Liver (tissue), 9 donors: Measurements from ENCODE around the gene PREX1. TPM values are rescaled to one million over a fixed set of nuclear protein-coding genes. Genes with fewer than 3 reads are reported as not detected.

Experiments used
- DNase-seq: peaks from one replicate; pipeline ENCODE4 v3.0.0-alpha.2; 2017; ENCODE audit warnings: low spot score
- H3K27ac ChIP-seq, 2 donors: one replicate each; pipeline ENCODE4 v1.7.0; 2013; ENCODE audit warnings: inconsistent platforms in 2 of 2, low read length in 2 of 2, control low read depth in 1 of 2, low read depth in 1 of 2, mild to moderate bottlenecking in 1 of 2
- H3K27me3 ChIP-seq, 4 donors: one replicate each; pipeline versions ENCODE4 v1.6.1 to v1.7.0; 2013; ENCODE audit warnings: low read length in 3 of 4, inconsistent platforms in 1 of 4, mild to moderate bottlenecking in 1 of 4, moderate library complexity in 1 of 4; ENCODE audit not compliant: control insufficient read depth in 4 of 4, insufficient read depth in 4 of 4
- H3K36me3 ChIP-seq, 4 donors: one replicate each; pipeline versions ENCODE4 v1.6.1 to v1.7.0; 2013; ENCODE audit warnings: low read length in 3 of 4, mild to moderate bottlenecking in 3 of 4, low read depth in 1 of 4, moderate library complexity in 1 of 4; ENCODE audit not compliant: control insufficient read depth in 4 of 4, insufficient read depth in 3 of 4
- H3K4me1 ChIP-seq, 4 donors: one replicate each; pipeline versions ENCODE4 v1.6.1 to v1.7.0; 2013; ENCODE audit warnings: low read length in 3 of 4, mild to moderate bottlenecking in 3 of 4, moderate library complexity in 1 of 4; ENCODE audit not compliant: control insufficient read depth in 4 of 4, insufficient read depth in 4 of 4
- H3K4me3 ChIP-seq, 3 donors: one replicate each; pipeline versions ENCODE4 v1.6.1 to v1.7.0; 2013; ENCODE audit warnings: low read length in 3 of 3, control low read depth in 1 of 3, low read depth in 1 of 3, mild to moderate bottlenecking in 1 of 3
- H3K9ac ChIP-seq, 2 donors: one replicate each; pipeline ENCODE4 v1.7.0; 2013; ENCODE audit warnings: low read length in 2 of 2, mild to moderate bottlenecking in 2 of 2, moderate library complexity in 2 of 2, control low read depth in 1 of 2, low read depth in 1 of 2
- H3K9me3 ChIP-seq, 4 donors: one replicate each; pipeline versions ENCODE4 v1.6.1 to v1.7.0; 2013; ENCODE audit warnings: low read length in 3 of 4; ENCODE audit not compliant: control insufficient read depth in 4 of 4
- ATF3 ChIP-seq: IDR thresholded peaks from 2 replicates; pipeline ENCODE4 v1.6.1; 2016; ENCODE audit warnings: antibody characterized with exemption
- CTCF ChIP-seq: fragments of 150-350 bp; IDR thresholded peaks from 2 replicates; pipeline ENCODE4 v1.5.1; 2017; ENCODE audit warnings: improper control_type of control experiment, low read depth, low read length; ENCODE audit not compliant: missing input control
- EGR1 ChIP-seq, 2 donors: IDR thresholded peaks; 2 replicates each; pipeline ENCODE4 v1.6.1; 2016 to 2018; ENCODE audit warnings: antibody characterized with exemption in 2 of 2, low read depth in 2 of 2
- FOXA1 ChIP-seq: IDR thresholded peaks from 2 replicates; pipeline ENCODE4 v1.6.1; 2016; ENCODE audit warnings: antibody characterized with exemption
- GABPA ChIP-seq, 2 donors: IDR thresholded peaks in 1 of 2; conservative IDR thresholded peaks in 1 of 2; 2 replicates each; pipeline ENCODE4 v1.6.1; 2016; ENCODE audit warnings: antibody characterized with exemption in 2 of 2, mild to moderate bottlenecking in 1 of 2, moderate library complexity in 1 of 2
- HNF4G ChIP-seq: IDR thresholded peaks from 2 replicates; pipeline ENCODE4 v1.6.1; 2016; ENCODE audit warnings: antibody characterized with exemption
- JUND ChIP-seq, 2 donors: IDR thresholded peaks; 2 replicates each; pipeline ENCODE4 v1.6.1; 2016; ENCODE audit warnings: antibody characterized with exemption in 2 of 2
- MAX ChIP-seq: IDR thresholded peaks from 2 replicates; pipeline ENCODE4 v1.6.1; 2016; ENCODE audit warnings: antibody characterized with exemption
- NR2F2 ChIP-seq: IDR thresholded peaks from 2 replicates; pipeline ENCODE4 v1.6.1; 2016; ENCODE audit warnings: antibody characterized with exemption
- RAD21 ChIP-seq, 2 donors: IDR thresholded peaks; 2 replicates each; pipeline ENCODE4 v1.6.1; 2016; ENCODE audit warnings: antibody characterized with exemption in 2 of 2, mild to moderate bottlenecking in 2 of 2
- REST ChIP-seq: IDR thresholded peaks from 2 replicates; pipeline ENCODE4 v1.6.1; 2016; ENCODE audit warnings: antibody characterized with exemption, mild to moderate bottlenecking
- RXRA ChIP-seq, 2 donors: IDR thresholded peaks; 2 replicates each; pipeline ENCODE4 v1.6.1; 2017 to 2018; ENCODE audit warnings: antibody characterized with exemption in 2 of 2, mild to moderate bottlenecking in 1 of 2
- SP1 ChIP-seq: IDR thresholded peaks from 2 replicates; pipeline ENCODE4 v1.6.1; 2018; ENCODE audit warnings: antibody characterized with exemption, mild to moderate bottlenecking
- TAF1 ChIP-seq: conservative IDR thresholded peaks from 2 replicates; pipeline ENCODE4 v1.6.1; 2016; ENCODE audit warnings: antibody characterized with exemption, mild to moderate bottlenecking
- YY1 ChIP-seq: IDR thresholded peaks from 2 replicates; pipeline ENCODE4 v1.6.1; 2016; ENCODE audit warnings: antibody characterized with exemption, mild to moderate bottlenecking
- ZBTB33 ChIP-seq: IDR thresholded peaks from 2 replicates; pipeline ENCODE4 v1.6.1; 2016; ENCODE audit warnings: antibody characterized with exemption
- WGBS: extraction: QIAGEN DNeasy Blood & Tissue Kit; methylation state at CpG from one replicate; pipeline ENCODE4 v1.1.7; 2013; 5-methylcytosine and 5-hydroxymethylcytosine counted together
- polyA plus RNA-seq, 2 donors: library from polyadenylated mRNA; stranded (reverse) in 1 of 2; unstranded in 1 of 2; fragments of 200-250 nt in 1 of 2; fragments of >200 nt in 1 of 2; fragmentation: Nextera tagmentation in 1 of 2; extraction: Ambion mirVana in 1 of 2; gene quantifications; one replicate each; pipeline versions ENCODE4 v1.2.1 to v1.2.3, GENCODE V29; 2013 to 2015
- total RNA-seq, 2 donors: library from RNA; depleted of rRNA; stranded (reverse); fragments of >200 nt; gene quantifications; one replicate each; pipeline ENCODE4 v1.2.3, GENCODE V29; 2014
- donor health status: healthy.
- donor health status: healthy.
- donor health status: healthy.
- donor health status: healthy.
- donor health status: healthy.

Gene PREX1
- total and polyA plus RNA-seq, 4 donors, result 2.2 to 18.0 (median 10.8) TPM

GRCh38 chr20:48605364-48606171, 222.2 kb downstream of the PREX1 start:
- H3K9me3 ChIP-seq, result no peaks in the 10 kb centered on the region
- no peak for DNase-seq
- TF ChIP-seq YY1 (no peak), CTCF (no peak), GABPA (IDR thresholded peaks at IDR 0.05 in 1 of 2, conservative IDR thresholded peaks at IDR 0.05 in 1 of 2) (no peak), EGR1 (IDR thresholded peaks at IDR 0.05; ENCODE audit: low read depth in 2 of 2) (no peak), RXRA (IDR thresholded peaks at IDR 0.05) (no peak), SP1 (no peak), MAX (no peak), HNF4G (no peak), ATF3 (no peak), RAD21 (IDR thresholded peaks at IDR 0.05) (no peak), NR2F2 (no peak), JUND (IDR thresholded peaks at IDR 0.05) (no peak)
- no peaks in the 10 kb centered on the region for H3K36me3 ChIP-seq
- WGBS, result 81% methylated on average over 17 of the region's 17 CpGs
- H3K4me3 ChIP-seq, result no peak overlapping the region
- H3K4me1 ChIP-seq, result no peaks in the 10 kb centered on the region
- H3K27ac ChIP-seq, result no peak overlapping the region
- H3K27me3 ChIP-seq, result no peaks in the 10 kb centered on the region
- H3K9ac ChIP-seq, result no peak overlapping the region

GRCh38 chr20:48604936-48605335, 222.9 kb downstream of the PREX1 start:
- Histone ChIP-seq H3K9ac (no peak overlapping the region), H3K27ac (no peak overlapping the region), H3K4me1 (no peaks in the 10 kb centered on the region), H3K36me3 (no peaks in the 10 kb centered on the region), H3K27me3 (no peaks in the 10 kb centered on the region), H3K9me3 (no peaks in the 10 kb centered on the region), H3K4me3 (no peak overlapping the region)
- no peak for DNase-seq
- TF ChIP-seq FOXA1 (no peak), MAX (no peak), ZBTB33 (no peak), JUND (IDR thresholded peaks at IDR 0.05) (no peak), GABPA (IDR thresholded peaks at IDR 0.05 in 1 of 2, conservative IDR thresholded peaks at IDR 0.05 in 1 of 2) (no peak), RXRA (IDR thresholded peaks at IDR 0.05) (no peak), YY1 (no peak), SP1 (no peak), REST (no peak), TAF1 (no peak)
- WGBS, result 87% methylated on average over 7 of the region's 7 CpGs
